Activated CD4-positive, alpha-beta T cell treated with anti-CD3 and anti-CD28 coated beads for 48 hours (primary cell): ENCODE results near the gene WWTR1.

Experiments used
- DNase-seq: peaks from one replicate; pipeline ENCODE4 v3.0.0-alpha.2; 2020

The WWTR1 gene

DNA sequence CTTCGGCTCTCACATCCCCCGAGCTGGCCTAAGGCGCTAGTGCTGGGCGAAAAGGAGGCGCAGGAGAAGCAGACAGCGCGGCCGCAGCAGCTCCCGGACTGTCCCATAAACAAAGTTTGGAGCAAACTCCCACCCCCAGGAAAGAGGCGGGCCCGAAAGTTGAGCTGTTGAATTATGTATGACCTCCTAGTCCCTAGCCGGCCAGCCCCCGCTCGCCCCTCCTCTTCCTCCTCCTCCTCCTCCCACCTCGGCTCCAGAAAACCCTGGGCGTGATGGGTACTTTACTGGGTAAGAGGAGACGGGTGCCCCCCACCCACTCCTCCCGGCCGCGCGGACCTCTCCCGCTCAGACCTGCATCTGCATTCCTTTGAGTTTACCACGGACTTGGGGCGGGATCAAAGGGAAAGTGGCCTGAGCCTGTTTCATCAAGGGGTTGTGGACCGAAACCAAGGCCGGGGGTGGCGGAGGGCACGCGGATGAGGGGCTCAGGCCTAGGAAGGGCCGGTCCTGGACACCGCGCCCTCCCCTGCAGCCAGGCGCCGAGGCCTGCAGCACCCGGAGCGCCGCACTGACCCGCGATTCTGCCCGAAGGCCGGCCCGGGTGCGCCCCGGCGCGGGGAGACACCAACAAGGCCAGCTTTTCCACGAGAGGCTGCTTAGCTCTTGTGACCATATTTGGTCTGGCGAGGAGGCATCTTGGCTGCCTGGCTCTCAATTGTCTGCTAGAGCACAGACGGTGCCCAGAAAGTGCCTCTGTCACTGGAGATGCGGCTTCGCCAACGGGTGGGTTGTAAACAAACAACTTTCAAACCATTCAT, at the start of gene WWTR1:
Gene WWTR1 (minus strand): TSS at position 100 of the 818 bp plus-strand sequence. CDS start 719 bp downstream, outside the sequence.
- peak; percentile 50 for DNase-seq

DNA sequence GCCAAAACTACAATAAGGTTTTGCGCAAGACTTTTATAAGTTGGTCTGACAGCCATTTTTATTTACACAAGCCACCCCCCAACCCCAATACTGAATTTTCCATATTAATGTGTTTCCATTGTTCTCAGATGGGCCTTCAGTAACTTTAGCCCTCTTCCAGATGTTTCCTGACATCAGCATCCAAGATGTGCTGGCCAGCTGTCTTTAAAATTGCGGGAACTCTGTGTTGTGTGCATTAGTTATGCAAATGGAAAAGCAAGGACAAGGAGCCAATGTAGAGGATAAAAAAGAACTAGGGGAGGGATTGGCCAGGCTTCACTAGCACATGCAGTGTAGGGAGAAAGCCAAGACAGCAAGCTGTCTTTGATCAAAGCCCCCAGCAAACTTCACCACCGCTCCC, 49.1 kb upstream of the WWTR1 start:
- DNase-seq = no peak

DNA sequence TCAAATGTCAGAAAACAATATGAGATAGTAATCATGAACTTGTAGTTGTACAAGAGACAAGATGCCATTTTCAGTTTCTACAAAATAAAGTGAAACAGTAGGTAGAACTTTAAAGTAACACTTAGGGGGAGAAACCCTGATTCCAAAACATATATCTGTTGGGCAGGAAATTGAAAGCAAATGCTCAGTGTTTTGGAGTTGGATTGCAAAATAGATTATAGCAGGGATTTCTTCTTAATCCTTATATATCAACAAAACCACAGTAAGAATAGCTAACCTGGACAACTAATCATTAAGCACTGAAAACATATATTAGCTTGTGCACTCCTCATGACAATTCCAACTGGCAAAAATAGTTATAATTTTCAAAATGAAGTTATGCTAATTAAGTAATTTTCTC, 47.6 kb upstream of the WWTR1 start:
- no peak for DNase-seq

GRCh38 chr3:149703466-149703865, 45.6 kb upstream of the WWTR1 start:
- no peak for DNase-seq

GRCh38 chr3:149702691-149703441, 45.0 kb upstream of the WWTR1 start:
- DNase-seq = peak; percentile 6

- DNase-seq = peak; percentile 5
Observed at GRCh38 chr3:149701977-149702350, 44.1 kb upstream of the WWTR1 start.

- DNase-seq = peak; percentile 46
Observed at GRCh38 chr3:149701206-149701976, 43.6 kb upstream of the WWTR1 start.

DNA sequence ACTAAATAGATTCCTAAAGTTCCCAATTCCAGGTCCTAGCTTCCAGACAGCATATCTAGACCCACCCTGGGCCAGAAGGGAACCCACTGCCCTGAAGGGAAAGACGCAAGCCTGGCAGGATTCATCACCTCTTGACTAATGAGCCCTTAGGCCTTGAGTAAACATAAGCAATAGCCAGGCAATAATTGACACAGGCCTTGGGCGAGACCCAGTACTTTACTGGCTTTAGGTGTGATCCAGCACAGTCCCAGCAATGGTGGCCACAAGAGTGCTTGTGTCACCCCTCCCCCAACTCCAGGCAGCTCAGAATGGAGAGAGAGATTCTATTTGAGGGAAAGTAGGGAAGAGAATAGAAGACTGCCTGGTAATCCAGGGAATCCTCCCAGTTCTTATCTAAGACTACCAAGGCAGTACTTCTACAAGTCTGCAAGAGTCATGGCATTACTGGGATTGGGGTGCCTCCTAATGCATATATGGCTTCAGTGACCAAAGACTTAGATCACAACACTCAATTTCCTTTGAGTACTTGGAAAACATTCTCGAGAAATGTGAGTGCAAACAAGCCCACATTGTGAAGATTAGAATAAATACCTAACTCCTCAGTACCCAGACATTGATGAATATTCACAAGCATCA, 30.4 kb upstream of the WWTR1 start:
- no peak for DNase-seq

GRCh38 chr3:149686996-149687395, 29.2 kb upstream of the WWTR1 start:
- DNase-seq = no peak

DNA sequence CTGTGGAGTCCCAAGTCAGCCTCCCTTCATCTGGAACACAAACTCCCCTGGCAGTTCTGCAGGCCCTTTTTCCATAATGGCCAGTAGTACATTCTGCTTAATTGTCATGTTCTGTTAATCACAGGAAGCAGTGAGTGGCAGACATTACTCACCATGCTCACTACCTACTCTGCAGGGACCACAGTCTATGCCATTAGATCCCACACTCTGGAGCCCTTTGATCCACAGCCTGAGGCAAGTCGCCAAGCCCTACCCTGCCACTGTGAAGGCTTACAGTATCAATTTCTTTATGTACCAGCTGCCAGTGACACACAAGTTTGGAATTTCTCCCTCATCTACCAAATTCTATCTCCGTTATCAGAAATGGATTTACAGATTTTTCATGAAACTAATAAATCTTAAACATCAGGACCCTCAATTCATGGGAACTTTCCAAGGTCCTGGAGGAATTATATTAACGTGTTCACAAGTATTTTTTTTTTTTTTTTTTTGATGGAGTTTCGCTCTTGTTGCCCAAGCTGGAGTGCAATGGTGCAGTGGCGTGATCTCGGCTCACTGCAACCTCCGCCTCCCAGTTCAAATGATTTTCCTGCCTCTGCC, 20.6 kb upstream of the WWTR1 start:
- DNase-seq = no peak

- no peak for DNase-seq
Observed at GRCh38 chr3:149673393-149673792, 15.6 kb upstream of the WWTR1 start.

DNA sequence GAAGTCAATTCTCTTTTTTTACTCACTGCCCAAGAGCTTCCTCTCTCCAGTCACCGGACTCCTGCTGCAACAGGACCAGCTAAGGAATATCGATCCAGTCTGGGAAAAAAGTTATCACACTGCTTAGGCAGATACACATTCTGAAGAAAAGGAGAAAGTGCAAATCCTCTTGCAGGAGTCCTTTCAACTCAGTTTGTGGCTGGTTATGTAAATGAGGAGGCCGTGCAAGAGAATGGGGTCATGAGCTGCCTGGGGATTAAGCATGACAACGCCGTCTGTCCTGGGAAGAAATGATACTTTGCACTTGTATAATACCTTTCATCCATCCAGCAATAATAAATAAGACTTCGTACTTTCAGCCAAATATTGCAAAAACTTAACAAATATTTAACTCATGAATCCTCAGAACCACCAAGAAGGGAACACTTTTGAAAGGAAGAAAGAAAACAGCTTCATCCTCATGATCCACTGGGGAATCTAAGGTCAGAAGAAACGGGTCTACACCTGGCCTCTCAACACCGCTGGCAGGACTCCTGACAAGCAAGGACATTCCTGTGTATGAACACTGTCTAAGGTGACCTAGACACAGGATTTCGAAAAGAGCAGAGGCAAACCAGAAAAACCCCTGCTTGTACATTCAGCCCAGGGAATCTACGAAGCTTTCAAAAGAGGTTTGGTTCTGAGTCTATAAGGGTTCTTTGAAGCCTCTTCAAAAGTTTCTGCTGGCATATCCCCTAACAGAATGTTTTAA, 13.1 kb upstream of the WWTR1 start:
- no peak for DNase-seq

DNA sequence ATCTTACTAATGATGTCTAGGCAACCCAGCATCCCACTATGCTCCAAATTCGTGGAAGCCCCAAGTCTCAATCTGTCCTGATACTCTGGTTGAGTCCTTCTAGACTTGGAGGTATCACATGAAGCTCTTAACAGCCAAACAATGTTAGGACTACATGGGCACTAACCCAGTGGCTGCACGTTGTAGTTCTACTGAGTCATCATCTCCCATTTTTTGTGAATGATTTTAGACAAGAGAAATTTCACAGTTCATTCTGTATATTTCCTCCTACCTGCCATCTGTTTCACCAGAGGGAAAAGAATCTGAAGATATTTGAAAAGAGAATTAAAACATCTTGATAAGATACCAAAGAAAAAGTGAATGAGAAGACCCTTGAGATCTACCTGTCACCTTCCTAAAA, 9.8 kb upstream of the WWTR1 start:
- DNase-seq = no peak

GRCh38 chr3:149663966-149664365, 6.1 kb upstream of the WWTR1 start:
- DNase-seq = no peak

DNA sequence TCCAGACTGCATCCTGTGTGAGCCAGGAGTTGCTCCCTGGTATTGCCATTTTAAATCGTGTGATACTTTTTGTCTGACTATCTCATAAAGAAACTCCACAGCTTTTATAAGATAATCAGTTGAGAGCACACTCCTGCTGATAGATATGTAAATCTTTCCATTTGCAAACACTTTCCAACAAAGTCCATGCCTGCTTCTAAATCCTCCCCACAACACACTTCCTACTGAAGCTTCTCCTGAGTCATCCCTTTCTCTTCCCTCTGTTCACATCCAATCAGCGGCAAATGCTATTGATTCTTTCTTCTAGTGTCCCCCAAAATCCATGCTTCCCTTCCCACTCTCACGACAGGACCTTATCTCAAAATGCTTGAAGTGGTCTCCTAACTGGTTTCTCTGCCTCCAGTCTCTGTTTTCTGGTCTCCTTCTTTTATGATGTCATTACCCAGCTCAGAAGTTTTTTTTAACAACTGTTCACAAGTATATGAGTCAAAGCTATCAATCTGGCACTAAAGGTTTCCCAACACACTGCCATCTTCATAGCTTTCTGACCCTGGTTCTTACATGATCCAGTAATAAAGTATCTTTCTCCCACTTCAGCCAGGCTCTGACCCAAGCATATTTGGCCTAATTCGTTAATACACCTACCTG, 4.5 kb upstream of the WWTR1 start:
- DNase-seq = no peak

GRCh38 chr3:149660462-149660861, 2.6 kb upstream of the WWTR1 start:
- DNase-seq = no peak

GRCh38 chr3:149658744-149659497, 1.1 kb upstream of the WWTR1 start:
- no peak for DNase-seq

DNA sequence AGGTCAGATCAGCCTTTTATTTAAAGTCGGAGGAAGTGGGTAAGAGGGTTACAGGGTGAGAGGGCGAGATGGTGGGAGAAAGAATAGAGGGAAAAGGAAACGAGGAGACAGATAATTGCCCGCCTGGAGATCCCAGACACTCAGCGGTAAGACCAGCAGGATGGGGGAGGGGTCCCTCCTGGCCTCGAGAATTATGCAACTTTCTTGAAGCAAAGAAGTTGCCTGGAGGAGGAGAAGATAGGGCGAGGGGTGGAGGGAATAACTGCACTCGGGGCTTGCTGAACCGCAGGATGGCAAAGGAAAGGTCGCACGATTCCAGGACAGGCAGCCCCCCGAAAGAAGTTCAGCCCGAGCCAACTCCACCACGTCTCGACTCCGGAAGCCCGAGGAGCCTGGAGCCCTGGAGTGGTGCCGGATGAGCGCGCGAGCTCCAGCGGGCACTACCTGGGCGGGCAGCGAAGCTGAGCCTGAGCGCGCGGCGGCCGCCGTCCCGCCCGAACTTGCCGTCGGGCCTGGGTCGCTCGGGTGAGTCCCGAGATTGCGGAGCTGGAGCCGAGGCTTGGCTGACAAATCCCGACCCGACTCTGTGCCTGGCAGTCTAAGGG, 402 bp downstream of the WWTR1 start:
- peak; percentile 36 for DNase-seq

DNA sequence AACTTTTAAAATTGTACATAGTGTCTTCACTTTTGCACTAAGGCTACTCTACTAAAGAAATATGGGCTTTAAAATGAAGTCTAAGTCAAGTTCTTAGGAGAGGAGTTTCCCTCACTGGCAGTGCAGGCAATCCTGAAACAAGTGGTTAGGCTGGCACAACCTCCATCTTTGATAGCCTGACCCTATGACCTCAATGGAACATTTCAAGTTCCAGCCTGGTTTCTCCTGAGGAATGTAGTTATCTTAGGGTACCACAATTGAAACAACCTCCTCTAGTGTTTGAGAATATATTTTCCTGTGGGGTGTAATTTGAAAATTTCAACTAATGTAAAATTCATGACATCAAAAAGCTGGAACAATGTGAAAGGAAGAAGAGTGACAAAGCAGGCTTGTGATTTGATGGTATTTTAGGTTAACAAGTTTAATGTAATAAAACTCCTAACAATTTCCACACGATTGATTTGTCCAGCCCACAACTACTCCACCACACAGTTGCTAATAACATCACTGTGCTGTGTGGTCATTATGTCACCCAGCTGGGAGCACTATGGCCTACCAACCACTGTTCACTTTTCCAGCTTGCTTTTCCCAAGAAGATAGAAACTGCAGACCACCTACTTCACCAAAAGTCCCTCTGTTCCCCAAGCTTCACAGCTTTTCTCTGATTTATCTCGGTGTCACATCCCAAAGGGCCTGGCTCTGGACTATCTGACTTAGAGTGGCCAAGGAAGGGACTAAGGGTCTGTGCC, 1.8 kb downstream of the WWTR1 start:
- no peak for DNase-seq
